ENCODE measurements around the gene SORCS3. TPM values are rescaled to one million over a fixed set of nuclear protein-coding genes. Genes with fewer than 3 reads are reported as not detected.

Gene SORCS3
- total and polyA plus RNA-seq, 9 of the 15 experiments (the other 6 are each of a cell fraction or from before 2014, with no cell fraction given) = not detected

- TF ChIP-seq E2F8 (IDR thresholded peaks at IDR 0.05; ENCODE audit: low read depth, partially characterized antibody) (no peak), SIN3B (IDR thresholded peaks at IDR 0.05; ENCODE audit: low read depth) (no peak), CCAR2 (IDR thresholded peaks at IDR 0.05; ENCODE audit: low read depth, low read length) (no peak), CTCFL (IDR thresholded peaks at IDR 0.05; ENCODE audit: borderline replicate concordance, insufficient read depth, low read depth, low read length, poor library complexity, severe bottlenecking) (no peak), NCOA4 (IDR thresholded peaks at IDR 0.05; ENCODE audit: partially characterized antibody) (no peak)
These were observed 468.1 kb downstream of the SORCS3 start (continued) for GRCh38 chr10:105109164-105109563.

- no peaks in the 10 kb centered on the region for H3K27me3 ChIP-seq (ENCODE audit: control insufficient read depth in 2 of 2, insufficient read depth in 2 of 2, low read length in 2 of 2)
- intact Hi-C loops (cut with micrococcal nuclease) = no loop called here
- H3K9me1 ChIP-seq (ENCODE audit: control insufficient read depth, insufficient read depth, low read length) = no peaks in the 10 kb centered on the region
- H3K4me3 ChIP-seq = no peak overlapping the region
- ChIA-PET POLR2A (no interaction called here), CTCF (ENCODE audit: low intra/inter-chr PET ratio) (no interaction called here)
- ATAC-seq (no peak), DNase-seq (ENCODE audit: extremely low read depth in 1 of 4, low spot score in 3 of 4) (no peak), FAIRE-seq (no peak)
- no peak overlapping the region for H3K9ac ChIP-seq (ENCODE audit: insufficient read depth in 1 of 2, low read depth in 2 of 2, low read length in 2 of 2)
- H3K27ac ChIP-seq (ENCODE audit: extremely low read depth, low read depth, low read length) = no peak overlapping the region
- no peaks in the 10 kb centered on the region for H3K79me2 ChIP-seq (ENCODE audit: control insufficient read depth, insufficient read depth, low read length)
- no peaks in the 10 kb centered on the region for H3K36me3 ChIP-seq (ENCODE audit: control insufficient read depth, insufficient read depth, low read length)
- H3K4me1 ChIP-seq (replicated peaks in 1 of 2; ENCODE audit: control insufficient read depth in 2 of 2, insufficient read depth in 2 of 2, low read length in 2 of 2) = no peaks in the 10 kb centered on the region
- H3K9me3 ChIP-seq (replicated peaks; ENCODE audit: control insufficient read depth, insufficient read depth, low read depth, low read length) = no peaks in the 10 kb centered on the region
- no peaks in the 10 kb centered on the region for H4K20me1 ChIP-seq (replicated peaks; ENCODE audit: control insufficient read depth, insufficient read depth, low read length)
- H3K4me2 ChIP-seq (ENCODE audit: insufficient read depth, low read length) = no peak overlapping the region
- WGBS (ENCODE audit: insufficient coverage, low coverage, missing lambda C conversion rate) = 0% methylated on average over 6 of the region's 6 CpGs
- no peak for TF ChIP-seq POLR2B (IDR thresholded peaks at IDR 0.05; ENCODE audit: low read depth, partially characterized antibody)
- BruUV-seq (replicated peaks) = no TSS peak
- H2AFZ ChIP-seq (ENCODE audit: low read depth, low read length) = no peak overlapping the region
- in situ Hi-C loops (cut with MboI) = no loop called here
These were observed 471.8 kb downstream of the SORCS3 start for GRCh38 chr10:105112862-105113261.

All from K562 (cell line).